ENCODE results near the gene BCL2L12. TPM values are rescaled to one million over a fixed set of nuclear protein-coding genes. Genes with fewer than 3 reads are reported as not detected.

The BCL2L12 gene
- total RNA-seq, 1 donor from 2014 or later: 50.1 TPM

- H3K27ac Mint-ChIP-seq (ENCODE audit: unreplicated experiment): peak overlapping the region; percentile 82
- no peak for TF ChIP-seq CTCF (IDR thresholded peaks at IDR 0.05; ENCODE audit: unreplicated experiment)
- H3K4me1 Mint-ChIP-seq (ENCODE audit: unreplicated experiment): peaks cover 46% of the 10 kb centered on the region
- H3K36me3 Mint-ChIP-seq (ENCODE audit: low read depth, unreplicated experiment): peaks cover 31% of the 10 kb centered on the region
- peaks cover 30% of the 10 kb centered on the region for H3K27me3 Mint-ChIP-seq (ENCODE audit: unreplicated experiment)
- DNase-seq (ENCODE audit: low spot score): no peak
- no peaks in the 10 kb centered on the region for H3K9me3 Mint-ChIP-seq (ENCODE audit: unreplicated experiment)
- peak overlapping the region; percentile 21 for H3K4me3 Mint-ChIP-seq (ENCODE audit: unreplicated experiment)
Observed at GRCh38 chr19:49686503-49687088, 20.9 kb downstream of the BCL2L12 start.

GRCh38 chr19:49687150-49687549, 21.4 kb downstream of the BCL2L12 start:
- Mint-ChIP-seq H3K4me1 (ENCODE audit: unreplicated experiment) (peaks cover 46% of the 10 kb centered on the region), H3K36me3 (ENCODE audit: low read depth, unreplicated experiment) (peaks cover 31% of the 10 kb centered on the region), H3K27me3 (ENCODE audit: unreplicated experiment) (peaks cover 30% of the 10 kb centered on the region), H3K4me3 (ENCODE audit: unreplicated experiment) (peak overlapping the region; percentile 21), H3K9me3 (ENCODE audit: unreplicated experiment) (no peaks in the 10 kb centered on the region), H3K27ac (ENCODE audit: unreplicated experiment) (peak overlapping the region; percentile 96)
- TF ChIP-seq CTCF (IDR thresholded peaks at IDR 0.05; ENCODE audit: unreplicated experiment): no peak
- no peak for DNase-seq (ENCODE audit: low spot score)

GRCh38 chr19:49687566-49688316, 22.0 kb downstream of the BCL2L12 start:
- H3K4me3 Mint-ChIP-seq (ENCODE audit: unreplicated experiment): peak overlapping the region; percentile 77
- no peak for DNase-seq (ENCODE audit: low spot score)
- H3K36me3 Mint-ChIP-seq (ENCODE audit: low read depth, unreplicated experiment): peaks cover 32% of the 10 kb centered on the region
- peaks cover 30% of the 10 kb centered on the region for H3K27me3 Mint-ChIP-seq (ENCODE audit: unreplicated experiment)
- H3K4me1 Mint-ChIP-seq (ENCODE audit: unreplicated experiment): peaks cover 46% of the 10 kb centered on the region
- peak overlapping the region; percentile 96 for H3K27ac Mint-ChIP-seq (ENCODE audit: unreplicated experiment)
- no peak for TF ChIP-seq CTCF (IDR thresholded peaks at IDR 0.05; ENCODE audit: unreplicated experiment)
- no peaks in the 10 kb centered on the region for H3K9me3 Mint-ChIP-seq (ENCODE audit: unreplicated experiment)

- Mint-ChIP-seq H3K4me3 (ENCODE audit: unreplicated experiment) (peak overlapping the region; percentile 80), H3K4me1 (ENCODE audit: unreplicated experiment) (peaks cover 46% of the 10 kb centered on the region), H3K27me3 (ENCODE audit: unreplicated experiment) (peaks cover 29% of the 10 kb centered on the region), H3K27ac (ENCODE audit: unreplicated experiment) (peak overlapping the region; percentile 84), H3K36me3 (ENCODE audit: low read depth, unreplicated experiment) (peaks cover 30% of the 10 kb centered on the region), H3K9me3 (ENCODE audit: unreplicated experiment) (no peaks in the 10 kb centered on the region)
- no peak for TF ChIP-seq CTCF (IDR thresholded peaks at IDR 0.05; ENCODE audit: unreplicated experiment)
- no peak for DNase-seq (ENCODE audit: low spot score)
Observed at GRCh38 chr19:49688531-49689132, 22.9 kb downstream of the BCL2L12 start.

All from endothelial cell (in vitro differentiated cells).